NCI-H510A (cell line): ENCODE data around the gene ZNF48.
A peak's percentile ranks its signal among the peaks of the same experiment; 100 is the strongest.

Source experiments
- DNase-seq: peaks from one replicate; lab custom pipeline; 2025; lab: John Stamatoyannopoulos, UW

Gene ZNF48

GRCh38 chr16:30358990-30359870 is 36.0 kb upstream of the ZNF48 start:
- no peak for DNase-seq

DNA sequence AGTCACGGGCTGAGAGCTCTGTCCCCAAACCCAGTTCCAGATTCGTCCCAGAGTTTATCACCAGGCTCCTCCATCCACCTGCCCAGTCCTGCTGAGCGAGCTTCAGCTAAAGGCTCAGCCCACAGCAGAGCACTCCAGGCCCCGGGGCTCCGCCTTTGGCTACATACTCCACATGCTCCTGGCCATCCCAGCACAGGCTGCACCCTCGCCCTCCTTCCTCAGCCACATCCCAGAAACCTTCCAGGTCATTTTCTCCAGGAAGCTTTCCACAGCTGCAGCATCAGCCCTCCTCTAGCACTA is 35.4 kb upstream of the ZNF48 start:
- no peak for DNase-seq

- no peak for DNase-seq
These were observed 34.0 kb upstream of the ZNF48 start for GRCh38 chr16:30361180-30361579.

DNA sequence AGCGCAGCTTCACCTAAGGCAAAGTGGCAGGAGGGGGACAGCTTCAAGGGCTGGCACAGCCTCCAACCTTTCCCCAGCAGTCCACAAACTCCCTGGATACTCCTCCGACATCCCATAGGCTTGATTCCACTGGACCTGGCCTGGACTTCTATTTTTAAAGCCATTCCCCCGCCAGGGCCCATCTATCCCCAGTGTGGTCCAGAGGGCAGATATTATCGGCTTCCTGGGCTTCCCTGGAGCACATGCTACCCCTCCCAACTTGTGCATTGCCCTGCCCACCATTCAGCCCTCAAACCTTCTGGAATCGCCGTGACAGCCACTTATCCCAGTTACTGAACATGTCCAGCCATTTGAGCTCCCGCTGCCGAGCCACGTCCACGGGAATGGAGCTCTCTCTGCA is 30.0 kb upstream of the ZNF48 start:
- DNase-seq = no peak

- no peak for DNase-seq
These were observed 28.7 kb upstream of the ZNF48 start for GRCh38 chr16:30366511-30366910.

- no peak for DNase-seq
These were observed 27.7 kb upstream of the ZNF48 start for GRCh38 chr16:30367349-30368009.

- no peak for DNase-seq
These were observed 27.0 kb upstream of the ZNF48 start for GRCh38 chr16:30368122-30368791.

GRCh38 chr16:30368792-30369090 is 26.5 kb upstream of the ZNF48 start:
- DNase-seq = no peak

- DNase-seq = no peak
These were observed 25.9 kb upstream of the ZNF48 start for GRCh38 chr16:30369091-30369937.

- DNase-seq = no peak
These were observed 25.2 kb upstream of the ZNF48 start for GRCh38 chr16:30369938-30370455.

- DNase-seq = peak; percentile 99
These were observed 24.6 kb upstream of the ZNF48 start, which contains the start of gene TBC1D10B for GRCh38 chr16:30370456-30371247. TSS of gene TBC1D10B (minus strand) at chr16:30370494. CDS start at chr16:30370183, 311 bp downstream.

DNA sequence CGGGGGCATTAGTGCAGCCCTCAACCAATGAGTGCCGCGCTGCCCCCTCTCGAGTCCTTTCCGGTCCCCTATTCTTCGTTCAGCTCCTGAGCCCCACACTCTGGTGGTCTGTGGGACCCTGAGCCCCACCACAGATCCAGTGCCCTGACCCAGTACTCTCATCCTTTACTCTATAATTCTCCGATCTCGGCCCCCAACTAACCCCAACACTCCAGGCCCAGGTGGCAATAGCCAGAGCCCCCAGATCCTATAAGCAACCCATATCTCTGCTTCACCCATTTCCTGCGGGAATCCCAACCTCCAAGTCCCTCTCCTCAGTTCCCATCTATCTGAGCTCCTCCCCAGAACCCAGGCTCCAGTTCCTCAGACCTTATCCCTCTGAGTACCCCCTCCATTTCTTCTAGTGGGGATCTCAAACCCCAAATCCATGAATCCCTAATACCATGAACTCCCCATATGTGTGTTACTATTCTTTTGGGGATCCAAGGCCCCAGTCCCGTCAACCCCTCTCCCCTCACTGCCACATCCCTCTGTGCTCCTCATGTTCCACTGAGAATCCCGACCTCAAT is 23.9 kb upstream of the ZNF48 start:
- DNase-seq = no peak

DNA sequence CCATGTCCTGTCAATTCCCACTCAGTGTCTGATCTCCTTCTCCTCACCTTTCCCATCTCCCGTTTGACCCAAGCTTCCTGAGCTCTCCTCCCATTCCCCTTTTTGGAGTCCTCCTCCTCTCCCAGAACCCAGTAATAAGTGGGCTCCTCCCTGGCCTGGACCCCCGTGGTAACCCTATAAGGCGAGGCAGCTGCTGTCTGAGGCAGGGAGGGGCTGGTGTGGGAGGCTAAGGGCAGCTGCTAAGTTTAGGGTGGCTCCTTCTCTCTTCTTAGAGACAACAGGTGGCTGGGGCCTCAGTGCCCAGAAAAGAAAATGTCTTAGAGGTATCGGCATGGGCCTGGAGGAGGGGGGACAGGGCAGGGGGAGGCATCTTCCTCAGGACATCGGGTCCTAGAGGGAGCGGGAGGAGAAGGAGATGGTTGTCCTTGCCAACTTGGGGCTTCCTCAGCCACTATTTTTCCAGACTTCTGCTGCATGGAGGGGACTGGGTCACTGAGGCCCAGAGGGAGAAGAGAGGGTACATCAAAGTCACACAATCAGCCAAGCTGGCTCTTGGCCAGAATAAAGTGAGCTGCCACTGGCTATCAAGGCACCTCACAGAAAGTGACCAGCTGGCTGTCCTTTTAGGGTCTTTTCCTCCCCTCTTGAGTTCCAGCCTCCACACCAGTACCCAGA is 23.0 kb upstream of the ZNF48 start:
- no peak for DNase-seq

DNA sequence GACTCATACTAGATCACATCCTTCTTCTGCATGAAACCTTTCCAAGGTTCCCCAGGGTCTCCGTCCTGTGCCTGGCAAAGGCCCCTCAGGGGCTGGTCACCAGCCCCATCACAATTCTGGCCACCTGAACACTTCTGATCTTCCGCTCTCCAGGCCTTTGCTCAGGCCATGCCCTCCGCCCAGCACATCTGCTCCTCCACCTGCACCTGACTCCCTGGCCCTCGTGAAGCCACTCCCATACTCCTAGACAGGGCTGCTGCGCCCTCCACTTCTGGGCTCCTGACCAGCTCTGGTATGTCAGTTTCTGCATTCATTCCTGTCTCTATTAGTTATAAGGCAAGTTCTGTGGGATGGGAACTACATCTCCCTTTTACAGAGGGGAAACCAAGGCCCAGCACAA is 22.5 kb upstream of the ZNF48 start:
- peak; percentile 43 for DNase-seq

DNA sequence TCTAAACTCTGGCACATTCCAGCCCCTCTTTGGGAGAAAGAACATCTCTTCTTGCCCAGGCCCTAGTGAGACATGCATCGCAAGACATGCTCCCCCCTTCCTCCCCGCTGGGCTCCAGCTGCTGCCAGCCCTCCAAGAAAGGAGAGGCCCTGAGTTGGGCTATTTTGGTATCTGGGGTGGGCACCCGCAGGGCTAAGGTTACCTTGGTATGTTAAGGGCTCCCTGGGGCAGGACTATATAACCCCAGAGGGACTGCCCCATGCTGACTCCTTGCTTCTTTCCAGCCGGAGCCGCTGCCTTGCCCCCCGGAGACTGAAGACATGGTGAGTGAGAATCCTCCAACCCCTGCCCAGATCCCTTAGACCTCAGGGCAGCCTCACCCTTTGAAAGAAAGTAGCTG is 20.7 kb upstream of the ZNF48 start, which contains the start of gene MYL11:
MYL11 (plus strand) TSS at position 265 of the 400 bp plus-strand sequence; CDS start at position 321, 56 bp downstream.
- no peak for DNase-seq

- DNase-seq = no peak
These were observed 19.4 kb upstream of the ZNF48 start for GRCh38 chr16:30375864-30376263.

- DNase-seq = no peak
These were observed 18.7 kb upstream of the ZNF48 start for GRCh38 chr16:30376461-30376902.

DNA sequence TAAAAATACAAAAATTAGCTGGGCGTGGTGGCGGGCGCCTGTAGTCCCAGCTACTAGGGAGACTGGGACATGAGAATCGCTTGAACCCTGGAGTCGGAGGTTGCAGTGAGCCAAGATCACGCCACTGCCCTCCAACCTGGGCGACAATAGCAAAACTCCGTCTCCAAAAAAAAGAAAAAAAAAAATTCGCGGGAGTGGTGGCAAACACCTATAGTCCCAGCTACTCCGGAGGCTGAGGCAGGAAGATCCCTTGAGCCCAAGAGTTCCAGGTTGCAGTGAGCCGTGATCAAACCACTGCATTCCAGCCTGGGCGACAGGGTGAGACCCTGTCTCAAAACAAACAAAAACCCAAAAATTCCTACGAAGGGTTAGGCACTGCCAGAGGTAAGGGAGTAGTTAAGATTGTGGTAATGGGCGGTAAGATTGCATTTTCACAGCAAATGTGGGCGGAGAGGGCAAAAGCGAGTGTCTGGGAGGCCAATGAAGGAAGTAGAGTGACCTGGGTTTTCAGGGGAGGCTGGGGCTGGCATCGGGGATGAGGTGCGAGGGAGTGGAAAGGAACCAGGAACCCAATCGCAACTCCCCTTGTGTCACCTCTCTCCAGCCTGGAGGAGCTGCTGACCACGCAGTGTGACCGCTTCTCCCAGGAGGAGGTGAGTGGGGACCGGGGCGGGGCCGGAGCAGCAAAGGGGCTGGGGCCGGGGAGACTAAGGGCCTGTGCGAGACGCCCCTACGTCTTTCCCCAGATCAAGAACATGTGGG is 18.0 kb upstream of the ZNF48 start:
- no peak for DNase-seq

GRCh38 chr16:30377812-30378235 is 17.4 kb upstream of the ZNF48 start:
- DNase-seq = peak; percentile 91
